DMS153 treated with DMSO at 0.1 percent for 48 hours (cell line): ENCODE data around the gene C2CD4B.
A peak's percentile ranks its signal among the peaks of the same experiment; 100 is the strongest.

ENCODE experiments used
- DNase-seq: peaks from one replicate; lab custom pipeline; 2025; ENCODE audit not compliant: unreplicated experiment; lab: John Stamatoyannopoulos, UW

Gene C2CD4B, protein sequence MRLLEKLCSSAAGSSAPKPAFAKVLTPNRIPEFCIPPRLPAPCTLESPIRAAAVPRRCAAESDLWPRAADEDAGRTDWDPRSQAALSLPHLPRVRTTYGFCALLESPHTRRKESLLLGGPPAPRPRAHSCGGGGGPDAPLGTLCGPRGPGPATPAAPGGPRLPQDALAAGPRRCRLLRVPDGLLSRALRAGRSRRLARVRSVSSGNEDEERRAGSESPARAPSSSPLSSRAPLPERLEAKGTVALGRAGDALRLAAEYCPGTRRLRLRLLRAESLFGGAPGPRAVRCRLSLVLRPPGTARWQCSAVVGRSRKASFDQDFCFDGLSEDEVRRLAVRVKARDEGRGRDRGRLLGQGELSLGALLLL

DNA sequence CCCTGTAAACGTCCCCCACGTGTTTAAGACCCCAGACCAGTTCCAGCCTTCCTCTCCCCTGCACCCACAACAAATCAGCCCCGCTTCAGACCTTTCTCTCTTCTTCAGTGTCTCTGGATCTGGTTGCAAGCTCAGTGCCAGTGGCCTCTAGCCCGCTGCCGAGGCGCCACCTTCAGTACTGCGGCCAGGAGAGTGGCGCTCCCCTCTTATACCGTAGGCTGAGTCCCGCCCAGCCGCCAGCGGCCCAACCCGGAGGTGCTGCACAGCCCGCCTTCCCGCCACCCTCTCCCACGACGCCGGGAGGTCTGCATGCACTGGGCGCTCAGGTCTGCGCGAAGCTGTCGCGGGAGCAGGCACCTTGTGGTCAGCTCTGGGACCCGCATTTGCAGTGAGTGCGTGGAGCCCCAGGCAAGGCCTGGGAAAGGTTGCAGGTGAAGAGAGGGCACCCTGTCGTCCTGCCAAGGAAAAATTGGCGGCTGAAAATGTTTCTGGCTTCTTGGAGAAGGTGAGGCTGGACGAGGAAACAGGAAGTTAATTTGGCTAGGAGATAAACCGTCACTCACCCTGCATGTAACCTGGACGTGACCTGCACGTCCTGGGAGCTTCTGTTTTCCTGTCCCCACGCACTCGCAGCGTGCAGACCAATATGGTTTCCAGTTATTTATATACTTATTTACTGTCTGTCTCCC is at the start of gene C2CD4B:
TSS of gene C2CD4B (minus strand) at position 182 of the 689 bp plus-strand sequence. CDS start 301 bp downstream, outside the sequence.
- DNase-seq = peak; percentile 46

DNA sequence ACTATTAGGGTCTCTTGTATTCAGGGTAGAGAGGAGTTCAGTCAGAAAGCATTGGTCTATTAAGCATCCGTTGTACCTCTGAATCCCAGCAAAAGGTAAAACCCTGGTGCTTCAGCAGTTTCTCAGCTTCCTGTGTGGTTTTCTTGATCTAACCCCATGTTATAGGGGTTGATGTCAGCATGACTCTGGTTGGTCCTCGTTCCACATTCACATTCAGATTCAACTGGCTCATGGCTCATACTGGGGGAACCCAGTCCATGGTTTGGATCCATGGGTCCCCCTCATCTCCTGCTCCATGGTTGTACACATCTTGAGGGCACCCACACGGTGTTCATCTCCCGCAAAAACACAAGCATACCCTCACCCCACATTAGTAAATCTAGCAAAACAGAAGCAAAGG is 47.7 kb upstream of the C2CD4B start:
- no peak for DNase-seq

DNA sequence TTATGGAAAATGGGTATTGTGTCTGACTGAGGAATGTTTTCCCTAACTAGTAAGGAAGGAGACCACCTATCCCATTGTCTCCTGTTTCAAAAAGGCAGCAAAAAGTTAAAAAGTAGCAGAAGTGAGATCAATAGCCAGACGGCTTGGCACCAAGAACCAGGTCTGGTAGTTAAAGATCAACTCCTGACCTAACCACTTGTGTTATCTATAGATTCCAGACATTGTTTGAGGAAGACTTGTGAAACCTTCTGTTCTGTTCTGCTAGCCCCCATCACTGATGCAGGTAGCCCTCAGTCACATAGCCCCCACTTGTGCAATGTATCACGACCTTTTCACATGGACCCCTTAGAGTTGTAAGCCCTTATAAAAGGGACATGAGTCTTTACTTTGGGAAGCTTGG is 46.3 kb upstream of the C2CD4B start:
- DNase-seq = no peak

DNA sequence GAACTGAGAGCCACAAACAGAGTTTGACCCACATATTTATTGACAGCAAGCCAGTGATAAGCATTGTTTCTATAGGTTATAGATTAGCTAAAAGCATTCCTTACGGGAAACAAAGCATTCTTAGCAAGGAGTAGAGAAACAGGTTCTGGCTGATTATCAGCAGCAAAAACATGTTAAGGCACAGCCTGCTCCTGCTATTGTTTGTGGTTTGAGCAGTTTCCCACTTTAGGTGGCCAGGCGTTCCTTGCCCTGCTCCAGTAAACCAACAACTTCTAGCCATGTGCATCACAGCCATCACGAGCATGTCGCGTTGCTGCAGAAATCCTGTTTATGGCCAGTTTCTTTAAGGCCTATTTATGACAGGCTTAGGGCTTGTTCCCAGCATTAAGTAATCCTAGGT is 44.7 kb upstream of the C2CD4B start:
- DNase-seq = no peak

DNA sequence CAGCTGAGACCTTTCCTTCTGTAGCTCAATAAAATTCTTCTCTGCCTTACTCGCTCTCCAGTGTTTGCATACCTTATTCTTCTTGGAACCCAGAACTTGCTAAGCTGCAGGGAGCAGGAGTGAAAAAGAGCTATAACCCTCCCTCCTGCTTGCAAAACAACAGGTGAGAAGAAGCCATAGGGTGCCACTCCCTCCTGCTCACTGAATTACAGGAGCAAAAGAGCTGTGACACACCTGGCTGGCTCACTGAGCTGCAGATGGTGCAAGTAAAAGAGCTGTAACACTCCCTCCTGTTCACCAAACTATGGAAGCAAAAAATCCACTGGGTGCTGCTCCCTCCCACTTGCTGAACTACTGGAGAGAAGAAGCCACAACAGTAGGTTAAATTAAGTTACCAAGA is 44.2 kb upstream of the C2CD4B start:
- DNase-seq = no peak

DNA sequence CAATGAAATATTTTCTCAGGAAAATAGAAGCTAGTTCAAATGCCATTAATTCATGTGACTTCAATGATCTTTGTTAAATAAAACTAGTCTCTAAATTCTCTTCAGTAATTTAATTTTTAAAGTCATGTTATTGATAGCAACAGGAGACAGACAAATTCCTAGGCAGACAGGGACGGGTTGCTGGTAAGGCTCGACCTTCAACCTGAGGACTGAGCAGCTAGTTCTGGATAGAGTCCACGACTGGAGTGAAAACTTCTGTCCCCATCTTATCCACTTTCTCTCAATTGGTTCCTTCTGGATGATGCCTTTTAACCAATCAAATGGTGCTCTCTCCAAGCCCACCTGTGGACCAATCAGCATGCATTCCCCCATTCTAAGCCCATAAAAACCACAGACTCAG is 43.8 kb upstream of the C2CD4B start:
- no peak for DNase-seq

DNA sequence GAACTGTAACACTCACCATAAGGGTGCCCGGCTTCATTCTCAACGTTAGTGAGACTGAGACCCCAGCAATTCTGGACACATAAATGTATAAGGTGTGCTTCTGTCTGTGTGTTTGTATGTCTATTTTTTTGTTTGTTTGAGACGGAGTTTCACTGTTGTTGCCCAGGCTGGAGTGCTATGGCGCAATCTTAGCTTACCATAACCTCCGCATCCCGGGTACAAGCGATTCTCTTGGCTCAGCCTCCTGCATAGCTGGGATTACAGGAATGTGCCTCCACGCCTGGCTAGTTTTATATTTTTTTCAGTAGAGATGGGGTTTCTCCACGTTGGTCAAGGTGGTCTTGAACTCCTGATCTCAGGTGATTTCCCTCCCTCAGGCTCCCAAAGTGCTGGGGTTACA is 43.3 kb upstream of the C2CD4B start:
- no peak for DNase-seq

DNA sequence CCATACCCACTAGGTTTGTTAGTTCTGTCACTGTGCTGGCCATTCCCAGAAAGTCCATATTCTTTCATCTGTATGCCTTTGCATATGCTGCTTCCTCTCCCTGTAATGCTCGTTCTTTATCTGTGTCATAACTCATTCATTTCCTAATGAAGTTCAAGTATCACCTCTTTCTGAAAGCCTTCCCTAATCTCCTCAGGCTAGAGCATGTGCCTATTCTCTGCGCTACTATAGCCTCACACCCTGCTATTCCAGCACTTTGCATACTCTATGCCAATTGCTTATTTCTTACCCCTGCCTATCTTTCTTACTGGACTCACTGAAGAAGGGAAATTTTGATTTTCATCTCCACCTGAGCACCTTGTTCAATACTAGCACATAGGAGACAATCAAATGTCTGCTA is 25.6 kb upstream of the C2CD4B start:
- no peak for DNase-seq

DNA sequence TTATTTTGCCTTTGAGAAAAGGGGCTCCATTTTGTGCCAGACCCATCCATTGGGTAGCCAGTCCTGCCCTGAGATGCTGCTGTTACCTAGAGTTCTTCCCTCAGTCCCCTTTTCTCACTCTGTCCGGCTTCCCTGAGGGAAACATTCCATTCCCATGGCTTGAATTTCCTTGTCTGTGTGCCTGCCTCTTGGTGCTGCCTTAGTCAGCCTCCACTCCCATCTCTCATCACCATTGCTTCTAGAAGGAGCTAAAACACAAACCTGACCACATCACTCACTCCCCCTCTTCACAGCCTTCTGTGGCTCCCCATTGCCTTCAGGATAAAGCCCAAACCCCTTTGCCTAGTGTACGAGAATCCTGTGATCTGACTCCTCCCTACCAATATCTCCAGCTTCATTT is 25.2 kb upstream of the C2CD4B start:
- DNase-seq = no peak

DNA sequence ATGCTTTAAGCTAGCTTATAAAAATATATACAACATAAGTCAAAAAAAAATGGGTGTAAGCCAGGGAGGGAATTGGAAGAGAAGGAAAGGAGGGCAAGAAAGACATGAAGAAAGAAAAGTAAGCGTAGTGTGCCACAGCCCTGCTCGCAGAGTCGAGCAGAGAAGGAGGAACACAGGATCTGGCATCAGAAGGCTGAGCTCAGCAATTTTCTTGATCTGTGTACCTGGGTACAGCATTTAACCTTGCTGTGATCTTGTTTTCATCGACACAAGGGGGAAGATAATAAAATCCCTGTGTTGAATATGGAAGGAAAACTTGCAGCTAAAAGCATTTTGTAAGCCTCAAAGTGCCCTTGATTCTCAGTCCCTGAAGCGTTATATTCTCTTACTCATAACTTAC is 23.7 kb upstream of the C2CD4B start:
- no peak for DNase-seq

DNA sequence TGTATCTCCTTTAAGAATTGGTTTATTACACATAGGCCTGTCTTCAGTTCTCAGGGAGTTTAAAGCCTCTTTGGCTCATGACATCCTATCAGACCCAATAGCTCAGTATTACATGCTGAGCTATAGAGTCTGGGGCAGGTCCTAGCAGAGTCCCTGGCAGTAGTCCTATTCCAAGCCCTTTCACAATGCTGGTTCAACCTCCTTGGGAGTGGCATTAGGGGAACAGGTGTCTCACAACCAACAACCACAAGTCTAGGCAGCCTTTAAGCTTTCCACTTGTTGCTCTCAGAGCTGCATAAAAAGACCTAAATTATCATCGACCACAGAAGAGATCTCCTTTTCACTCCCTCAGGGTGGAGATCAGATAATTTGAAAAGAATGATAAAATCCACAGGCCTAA is 22.8 kb upstream of the C2CD4B start:
- DNase-seq = no peak

DNA sequence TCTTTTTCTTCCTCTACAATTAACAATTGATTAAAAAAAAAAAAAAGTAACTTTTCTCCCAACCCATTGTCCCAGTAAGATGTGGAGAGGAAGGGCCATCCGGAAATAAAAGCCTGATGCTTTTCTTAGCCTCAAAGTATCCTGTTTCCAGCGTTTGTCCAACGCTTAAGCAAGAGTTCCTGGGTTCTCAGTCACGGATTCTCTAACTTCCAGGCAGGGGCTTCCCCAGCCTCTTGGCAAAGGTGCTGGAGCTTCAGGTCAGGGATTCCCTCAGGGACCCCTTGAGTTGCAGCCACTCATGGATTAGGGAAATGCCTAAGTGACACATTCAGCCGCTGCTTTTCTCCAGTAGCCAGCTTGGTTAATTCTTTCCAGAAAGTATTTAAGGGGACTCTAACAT is 22.3 kb upstream of the C2CD4B start:
- no peak for DNase-seq

DNA sequence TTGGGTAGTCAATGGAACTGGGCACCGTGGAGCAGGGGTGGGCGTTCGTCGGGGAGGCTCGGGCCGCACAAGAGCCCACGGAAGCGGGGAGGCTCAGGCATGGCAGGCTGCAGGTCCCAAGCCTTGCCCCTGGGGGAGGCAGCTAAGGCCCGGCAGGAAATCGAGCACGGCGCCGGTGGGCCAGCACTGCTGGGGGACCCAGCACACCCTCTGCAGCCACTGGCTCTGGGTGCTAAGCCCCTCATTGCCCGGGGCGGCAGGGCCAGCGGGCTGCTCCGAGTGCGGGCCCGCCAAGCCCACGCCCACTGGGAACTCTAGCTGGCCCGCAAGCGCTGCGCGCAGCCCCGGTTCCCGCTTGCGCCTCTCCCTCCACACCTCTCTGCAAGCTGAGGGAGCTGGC is 21.5 kb upstream of the C2CD4B start:
- no peak for DNase-seq

DNA sequence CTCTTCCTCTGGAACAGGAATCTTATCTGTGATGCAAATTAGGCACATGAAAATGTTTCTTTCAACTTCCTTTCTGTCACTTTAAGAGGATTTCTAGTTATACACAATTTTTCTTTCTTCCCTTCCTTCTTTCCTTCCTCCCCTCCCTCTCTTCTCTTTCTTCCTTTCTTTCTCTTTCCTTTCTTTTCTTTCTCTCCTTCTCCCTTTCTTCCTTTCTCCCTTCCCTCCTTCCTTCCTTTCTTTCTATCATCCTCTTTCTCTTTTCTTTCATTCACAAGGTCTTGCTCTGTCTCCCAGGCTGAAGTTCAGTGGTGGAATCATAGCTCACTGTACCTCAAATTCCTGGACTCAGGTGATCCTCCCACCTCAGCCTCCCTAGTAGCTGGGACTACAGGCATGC is 18.0 kb upstream of the C2CD4B start:
- DNase-seq = no peak

DNA sequence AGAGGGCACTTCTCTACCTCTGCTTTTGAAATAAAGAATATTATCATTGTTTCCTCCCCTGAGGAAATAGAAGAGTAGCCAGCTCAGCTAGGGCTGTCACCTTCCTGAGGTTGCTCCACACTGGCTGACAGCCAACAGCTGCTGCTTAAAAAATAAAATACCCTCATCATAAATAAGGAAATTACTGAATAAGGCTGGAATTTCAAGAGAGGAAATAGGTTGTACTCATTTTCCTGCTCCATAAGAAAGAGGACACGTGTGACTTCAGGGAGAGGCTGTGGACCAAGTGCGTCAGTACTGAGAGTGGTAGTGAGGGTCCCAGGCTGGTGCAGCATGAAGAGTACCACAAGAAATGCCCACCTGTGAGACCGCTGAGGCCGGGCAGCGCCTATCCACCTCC is 8.1 kb upstream of the C2CD4B start:
- DNase-seq = no peak

DNA sequence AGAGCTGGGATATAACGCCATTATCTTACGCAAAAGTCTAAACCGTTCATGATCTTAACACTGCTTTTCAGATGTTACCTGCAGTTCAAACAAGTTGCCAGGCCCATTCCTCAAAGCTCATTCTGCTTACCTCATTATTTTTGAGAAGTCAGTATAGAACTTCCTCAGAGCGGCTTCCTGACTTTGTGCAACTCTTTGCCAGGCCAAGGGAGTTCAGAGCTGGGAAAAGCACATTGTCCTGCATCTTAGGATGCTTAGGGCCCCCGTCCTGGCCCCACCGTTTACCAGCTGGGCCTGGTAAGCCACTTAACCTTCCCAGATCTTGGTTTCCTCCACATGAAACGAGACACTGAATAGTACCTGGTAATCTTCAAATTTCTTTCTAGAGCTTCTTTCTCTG is 6.8 kb upstream of the C2CD4B start:
- DNase-seq = no peak

DNA sequence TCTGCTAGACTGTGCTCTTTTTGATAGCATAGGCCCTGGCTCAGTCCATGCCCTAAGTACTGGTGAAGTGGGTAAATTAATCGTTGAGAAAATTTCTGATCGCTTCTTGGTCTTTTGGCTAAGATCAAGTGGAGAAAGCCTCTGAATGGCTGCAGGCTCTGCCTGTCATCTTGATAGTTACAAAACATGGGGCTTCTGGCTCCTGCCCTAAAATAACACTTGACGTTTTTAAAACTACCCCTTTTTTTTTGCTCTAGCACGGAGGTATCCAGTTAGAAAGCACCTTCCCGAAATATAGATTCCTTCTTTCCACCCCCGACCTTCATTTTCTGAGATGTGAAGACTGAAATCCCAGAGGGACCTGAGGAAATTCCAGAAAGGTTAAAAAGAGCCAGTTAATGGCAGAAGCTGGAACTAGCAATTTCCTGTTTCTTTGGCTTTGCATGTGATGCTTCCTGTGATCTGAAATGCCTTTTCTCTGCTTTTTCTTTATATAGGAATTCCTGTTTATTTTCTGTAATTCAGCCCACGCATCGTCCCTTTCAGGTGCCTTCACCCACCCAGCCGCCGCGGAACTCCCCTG is 799 bp upstream of the C2CD4B start:
- no peak for DNase-seq

DNA sequence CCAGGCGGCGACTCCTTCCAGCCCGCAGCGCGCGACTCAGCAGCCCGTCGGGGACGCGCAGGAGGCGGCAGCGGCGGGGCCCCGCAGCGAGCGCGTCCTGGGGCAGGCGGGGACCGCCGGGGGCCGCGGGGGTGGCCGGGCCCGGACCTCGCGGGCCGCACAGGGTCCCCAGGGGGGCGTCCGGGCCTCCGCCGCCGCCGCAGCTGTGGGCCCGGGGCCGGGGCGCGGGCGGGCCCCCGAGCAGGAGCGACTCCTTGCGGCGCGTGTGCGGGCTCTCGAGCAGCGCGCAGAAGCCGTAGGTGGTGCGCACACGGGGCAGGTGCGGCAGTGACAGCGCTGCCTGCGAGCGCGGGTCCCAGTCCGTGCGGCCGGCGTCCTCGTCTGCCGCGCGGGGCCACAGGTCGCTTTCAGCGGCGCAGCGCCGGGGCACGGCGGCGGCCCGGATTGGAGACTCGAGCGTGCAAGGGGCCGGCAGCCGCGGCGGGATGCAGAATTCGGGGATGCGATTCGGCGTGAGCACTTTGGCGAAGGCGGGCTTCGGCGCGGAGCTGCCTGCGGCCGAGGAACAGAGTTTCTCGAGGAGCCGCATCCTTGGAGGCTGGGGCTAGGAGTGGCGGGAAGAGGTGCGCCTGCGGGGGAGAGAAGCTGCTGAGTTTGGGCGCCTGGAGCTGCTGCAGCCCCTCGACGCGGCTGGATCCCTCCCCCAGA is 535 bp downstream of the C2CD4B start:
- DNase-seq = no peak

DNA sequence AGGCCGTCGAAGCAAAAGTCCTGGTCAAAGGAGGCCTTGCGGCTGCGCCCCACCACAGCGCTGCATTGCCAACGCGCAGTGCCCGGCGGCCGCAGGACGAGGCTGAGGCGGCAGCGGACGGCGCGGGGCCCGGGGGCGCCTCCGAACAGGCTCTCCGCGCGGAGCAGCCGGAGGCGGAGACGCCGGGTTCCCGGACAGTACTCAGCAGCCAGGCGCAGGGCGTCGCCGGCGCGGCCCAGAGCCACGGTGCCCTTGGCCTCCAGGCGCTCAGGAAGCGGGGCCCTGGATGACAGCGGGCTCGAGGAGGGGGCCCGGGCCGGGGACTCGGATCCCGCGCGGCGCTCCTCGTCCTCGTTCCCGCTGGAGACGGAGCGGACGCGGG is 1.1 kb downstream of the C2CD4B start:
- no peak for DNase-seq

DNA sequence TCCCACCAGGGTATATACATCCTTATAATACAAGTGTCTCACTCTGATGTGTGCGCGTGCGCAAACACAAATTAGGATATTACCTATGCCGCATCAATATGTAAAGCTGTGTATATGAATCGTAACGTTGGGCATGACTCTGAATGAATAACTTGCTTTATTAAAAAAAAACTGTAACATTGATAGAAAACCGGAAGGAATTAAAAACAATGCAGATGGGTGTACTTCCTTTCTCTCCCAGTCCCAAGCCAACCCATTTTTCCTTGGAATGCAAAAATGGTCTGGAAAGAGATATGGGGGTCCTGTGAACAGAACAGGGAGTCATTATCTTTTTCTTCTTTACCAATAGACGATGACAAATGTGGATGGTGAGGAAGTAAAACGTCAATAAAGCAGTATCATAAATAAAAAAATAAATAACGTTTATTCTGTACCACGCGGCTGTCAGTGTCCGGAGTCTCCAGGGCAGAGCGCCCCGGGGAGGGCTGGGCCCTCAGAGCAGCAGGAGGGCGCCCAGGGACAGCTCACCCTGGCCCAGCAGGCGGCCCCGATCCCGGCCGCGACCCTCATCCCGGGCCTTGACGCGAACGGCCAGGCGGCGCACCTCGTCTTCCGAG is 1.6 kb downstream of the C2CD4B start:
- no peak for DNase-seq

DNA sequence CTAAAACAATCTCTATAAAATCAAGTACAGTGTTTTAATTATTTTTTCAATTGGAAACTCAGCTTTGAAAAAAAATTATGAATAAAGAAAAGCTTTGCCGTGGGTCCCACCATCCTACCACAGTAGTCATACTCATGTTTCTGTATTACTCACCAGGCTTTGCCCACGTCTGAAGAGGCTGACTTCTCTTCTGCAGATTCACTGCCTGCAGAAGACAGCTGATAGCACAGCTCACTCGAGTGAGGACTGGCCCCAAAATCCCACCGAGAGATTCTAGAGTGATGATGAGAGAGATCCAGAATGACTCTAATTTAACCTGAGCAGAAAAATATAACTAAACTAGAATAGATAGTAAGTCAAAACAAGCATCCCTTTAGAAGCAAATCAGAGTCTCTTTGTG is 11.9 kb downstream of the C2CD4B start:
- DNase-seq = no peak
